ENCODE results near the gene ISG20L2. TPM values are rescaled to one million over a fixed set of nuclear protein-coding genes. Genes with fewer than 3 reads are reported as not detected.

Gene ISG20L2
- total RNA-seq, 2 experiments from 2014 or later, result 40.6 to 44.5 TPM

- ChIA-PET POLR2A (interaction anchor here (1.0 to 4.4 kb wide), 2 partner anchors 14 to 15 kb away, joined by 3 to 39 read pairs; partner anchors contain the start of genes ISG20L2 and METTL25B), CTCF (interaction anchor here (5.0 kb wide), 1 partner anchor 17 kb away, joined by 71 read pairs; the partner anchor contains the start of genes ISG20L2 and METTL25B)
- intact Hi-C loops (cut with micrococcal nuclease), result no loop called here
- DNase-seq (no peak), ATAC-seq (no peak)
- H3K27ac Mint-ChIP-seq, result peak overlapping the region; percentile 94
- H3K36me3 Mint-ChIP-seq (ENCODE audit: low read depth), result peaks cover 73% of the 10 kb centered on the region
- no peak for TF ChIP-seq CTCF (IDR thresholded peaks at IDR 0.05)
- H3K4me1 Mint-ChIP-seq (ENCODE audit: low read depth), result peaks cover 69% of the 10 kb centered on the region
- no peaks in the 10 kb centered on the region for H3K27me3 Mint-ChIP-seq
- H3K4me3 Mint-ChIP-seq, result no peak overlapping the region
- no peaks in the 10 kb centered on the region for H3K9me3 Mint-ChIP-seq
Measured at GRCh38 chr1:156744786-156745419, 16.3 kb upstream of the ISG20L2 start.

GRCh38 chr1:156744344-156744743 is 15.8 kb upstream of the ISG20L2 start:
- Mint-ChIP-seq H3K4me1 (ENCODE audit: low read depth) (peaks cover 70% of the 10 kb centered on the region), H3K27ac (peak overlapping the region; percentile 43), H3K36me3 (ENCODE audit: low read depth) (peaks cover 69% of the 10 kb centered on the region), H3K27me3 (no peaks in the 10 kb centered on the region), H3K4me3 (no peak overlapping the region), H3K9me3 (no peaks in the 10 kb centered on the region)
- POLR2A ChIA-PET, result interaction anchor here (1.0 to 4.4 kb wide), 2 partner anchors 14 kb away, joined by 3 to 39 read pairs; partner anchors contain the start of genes ISG20L2 and METTL25B
- TF ChIP-seq CTCF (IDR thresholded peaks at IDR 0.05), result no peak
- no peak for DNase-seq
- intact Hi-C loops (cut with micrococcal nuclease), result no loop called here
- CTCF ChIA-PET, result interaction anchor here (5.0 kb wide), 1 partner anchor 17 kb away, joined by 71 read pairs; the partner anchor contains the start of genes ISG20L2 and METTL25B
- no peak for ATAC-seq

DNA sequence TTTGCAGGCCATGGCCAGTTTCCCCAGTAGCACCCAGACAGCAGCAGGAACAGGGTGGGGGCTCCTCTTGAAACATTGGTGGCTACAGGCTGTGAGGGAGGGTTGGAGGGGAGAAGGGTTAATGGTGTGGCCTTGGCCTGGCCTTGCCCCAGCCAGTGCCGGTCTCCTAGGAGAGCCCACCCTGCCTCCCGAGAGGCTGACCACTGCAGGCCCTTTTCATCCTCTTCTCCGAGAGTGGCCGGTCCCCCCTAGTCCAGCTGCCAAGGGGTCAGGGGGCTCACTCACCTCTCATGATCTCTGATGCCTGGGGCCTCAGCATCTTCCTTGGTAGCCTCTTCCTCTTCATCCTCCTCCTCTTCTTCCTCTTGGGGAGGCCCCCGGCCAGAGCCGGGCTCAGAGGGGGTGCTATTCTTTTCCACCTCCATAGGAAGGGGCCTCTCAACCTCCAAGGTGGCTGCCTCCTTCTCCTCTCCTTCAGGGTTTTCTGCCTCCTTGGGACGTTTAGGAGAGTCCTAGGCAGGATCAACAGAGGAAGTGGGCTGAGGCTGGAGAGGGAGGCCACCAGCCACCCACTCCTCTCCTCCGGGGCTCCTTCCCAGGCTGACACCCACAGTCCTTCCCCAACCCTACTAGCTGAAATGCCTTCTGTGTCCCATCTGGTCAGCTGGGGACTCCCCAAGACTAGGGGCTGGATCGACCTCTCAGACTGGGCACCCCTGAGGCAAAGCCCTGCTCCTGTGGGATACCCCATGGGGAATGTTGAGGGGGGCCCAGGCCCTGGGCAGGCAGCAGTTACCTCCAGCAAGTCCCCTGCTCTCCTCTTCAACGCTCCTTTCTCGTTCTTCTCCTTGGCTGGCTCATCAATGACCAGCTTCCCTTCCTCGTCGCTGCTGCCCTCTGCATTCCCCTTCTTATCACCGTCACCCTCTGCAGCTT is 15.1 kb upstream of the ISG20L2 start:
- intact Hi-C loops (cut with micrococcal nuclease), result no loop called here
- Mint-ChIP-seq H3K4me1 (ENCODE audit: low read depth) (peaks cover 74% of the 10 kb centered on the region), H3K27ac (peak overlapping the region; percentile 26), H3K4me3 (no peak overlapping the region), H3K9me3 (no peaks in the 10 kb centered on the region), H3K36me3 (ENCODE audit: low read depth) (peaks cover 69% of the 10 kb centered on the region), H3K27me3 (no peaks in the 10 kb centered on the region)
- ATAC-seq (no peak), DNase-seq (no peak)
- no peak for TF ChIP-seq CTCF (IDR thresholded peaks at IDR 0.05)
- POLR2A ChIA-PET, result interaction anchor here (0.6 to 3.5 kb wide), 4 partner anchors 7 to 23 kb away, joined by 3 to 53 read pairs (median 4); partner anchors contain the start of genes HDGF and PRCC
- CTCF ChIA-PET, result interaction anchor here (5.0 kb wide), 1 partner anchor 16 kb away, joined by 71 read pairs; the partner anchor contains the start of genes ISG20L2 and METTL25B

DNA sequence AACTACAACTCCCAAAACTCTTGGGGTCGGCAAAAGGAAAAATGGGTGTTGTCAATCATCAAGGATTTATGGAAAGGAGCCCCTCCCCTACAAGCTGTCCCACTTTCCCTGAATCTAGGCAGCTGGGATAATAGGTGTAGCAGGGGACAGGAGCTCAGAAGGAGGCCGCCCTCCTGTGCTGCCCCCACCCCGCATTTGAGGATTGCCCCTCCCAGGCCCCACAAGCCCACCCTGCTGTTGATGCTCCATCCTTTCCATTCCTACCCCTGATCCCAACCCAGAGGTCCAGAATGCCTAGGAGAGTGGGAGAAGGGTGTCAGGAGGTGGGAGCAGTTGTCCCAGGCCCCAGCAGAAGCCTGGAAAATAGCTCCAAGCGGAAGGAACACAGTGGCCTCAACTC is 14.2 kb upstream of the ISG20L2 start:
- no peak overlapping the region for H3K4me3 Mint-ChIP-seq
- ChIA-PET CTCF (interaction anchor here (1.1 to 5.0 kb wide), 2 partner anchors 15 to 115 kb away, joined by 3 to 71 read pairs; partner anchors contain the start of genes ISG20L2 and METTL25B), POLR2A (interaction anchor here (0.6 to 5.1 kb wide), 7 partner anchors 8 to 153 kb away, joined by 3 to 89 read pairs (median 3); partner anchors contain the start of genes HDGF, ISG20L2, METTL25B and PRCC)
- H3K27me3 Mint-ChIP-seq, result no peaks in the 10 kb centered on the region
- ATAC-seq (no peak), DNase-seq (no peak)
- TF ChIP-seq CTCF (IDR thresholded peaks at IDR 0.05), result no peak
- H3K36me3 Mint-ChIP-seq (ENCODE audit: low read depth), result peaks cover 71% of the 10 kb centered on the region
- intact Hi-C loops (cut with micrococcal nuclease), result no loop called here
- peaks cover 68% of the 10 kb centered on the region for H3K4me1 Mint-ChIP-seq (ENCODE audit: low read depth)
- H3K9me3 Mint-ChIP-seq, result no peaks in the 10 kb centered on the region
- peak overlapping the region; percentile 95 for H3K27ac Mint-ChIP-seq
